ENCODE measurements around the gene BICDL1.

The BICDL1 gene

GRCh38 chr12:120085920-120086645 is 97.0 kb downstream of the BICDL1 start:
- no peak for DNase-seq

DNA sequence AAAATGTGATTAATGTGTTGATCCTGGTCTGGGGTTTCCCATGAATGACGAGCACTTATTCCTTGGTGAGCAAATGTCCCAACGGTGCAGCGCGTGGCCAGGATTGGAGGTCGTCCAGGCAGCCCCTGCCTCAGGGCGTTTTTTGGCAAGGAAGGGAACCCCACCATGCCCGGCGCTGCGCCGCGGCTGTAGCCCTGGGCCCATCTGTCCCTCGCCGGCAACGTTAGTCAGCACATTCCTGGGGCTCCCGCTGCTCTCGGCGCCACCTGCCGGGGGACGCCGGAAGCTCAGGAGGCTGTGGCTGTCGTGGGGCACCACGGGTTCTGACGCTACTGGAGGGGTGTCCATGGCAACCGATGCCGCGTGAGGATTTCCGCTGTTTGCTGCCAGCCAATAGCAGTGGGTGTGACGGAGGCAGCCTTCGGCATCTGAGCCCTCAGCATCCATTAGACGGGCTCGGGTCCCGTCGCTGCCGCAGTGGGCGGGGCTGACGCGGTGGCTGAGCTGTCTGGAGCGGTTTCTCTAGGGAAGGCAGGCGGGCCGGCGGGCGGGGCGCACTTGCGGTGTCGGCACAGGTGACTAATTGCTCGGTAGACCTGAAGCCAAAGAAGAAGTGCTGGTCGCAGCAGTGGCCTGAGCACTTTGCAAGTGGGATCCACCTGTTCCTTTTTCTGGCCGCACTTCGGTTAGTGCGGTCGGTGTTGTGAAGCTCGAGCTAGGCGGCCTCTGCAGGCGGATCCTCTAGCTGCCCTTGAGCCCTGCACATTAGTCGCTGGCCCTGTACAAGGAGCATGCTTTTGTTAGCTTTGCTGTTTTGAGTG is 98.0 kb downstream of the BICDL1 start:
- peak; percentile 100 for DNase-seq

- no peak for DNase-seq
Observed at GRCh38 chr12:120089105-120089504, 100.1 kb downstream of the BICDL1 start.

DNA sequence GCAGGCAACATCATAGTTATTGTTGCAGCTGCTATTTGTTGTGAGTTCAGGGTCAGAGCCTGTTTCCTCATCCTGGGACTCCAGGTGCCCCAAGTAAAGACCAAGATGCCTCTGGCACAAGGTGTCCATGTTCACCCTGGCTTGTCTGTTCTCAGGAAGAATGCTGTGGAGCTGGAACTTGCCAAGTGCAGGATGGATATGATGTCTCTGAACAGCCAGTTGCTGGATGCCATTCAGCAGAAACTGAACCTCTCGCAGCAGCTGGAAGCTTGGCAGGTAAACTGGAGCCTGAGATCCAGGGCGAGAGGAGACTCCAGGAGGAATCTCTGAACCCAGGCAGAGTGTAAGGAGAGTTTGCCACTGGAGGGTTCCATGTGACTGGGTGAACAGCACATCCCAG is 100.8 kb downstream of the BICDL1 start:
- no peak for DNase-seq

DNA sequence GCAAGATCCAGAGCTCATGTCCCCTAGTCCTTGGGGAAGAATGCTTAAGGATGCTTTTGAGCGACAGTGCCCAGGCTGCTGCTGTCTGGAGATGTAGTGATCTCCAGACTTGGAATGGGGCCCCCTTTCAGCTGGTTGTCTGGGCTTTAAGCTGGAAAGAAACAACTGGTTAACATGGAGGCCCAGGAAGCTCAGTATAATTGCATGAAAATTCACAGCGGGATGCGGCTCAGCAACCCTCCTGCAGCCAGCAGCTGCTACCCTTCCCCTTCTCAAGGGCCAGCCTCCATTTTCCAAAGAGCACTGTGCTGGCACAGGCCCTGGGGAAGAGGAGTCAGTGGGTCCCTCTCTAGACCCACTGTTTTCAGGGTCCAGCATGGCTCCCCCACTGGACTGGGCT is 101.2 kb downstream of the BICDL1 start:
- no peak for DNase-seq

- DNase-seq = no peak
Observed at GRCh38 chr12:120090626-120091295, 101.7 kb downstream of the BICDL1 start.

DNA sequence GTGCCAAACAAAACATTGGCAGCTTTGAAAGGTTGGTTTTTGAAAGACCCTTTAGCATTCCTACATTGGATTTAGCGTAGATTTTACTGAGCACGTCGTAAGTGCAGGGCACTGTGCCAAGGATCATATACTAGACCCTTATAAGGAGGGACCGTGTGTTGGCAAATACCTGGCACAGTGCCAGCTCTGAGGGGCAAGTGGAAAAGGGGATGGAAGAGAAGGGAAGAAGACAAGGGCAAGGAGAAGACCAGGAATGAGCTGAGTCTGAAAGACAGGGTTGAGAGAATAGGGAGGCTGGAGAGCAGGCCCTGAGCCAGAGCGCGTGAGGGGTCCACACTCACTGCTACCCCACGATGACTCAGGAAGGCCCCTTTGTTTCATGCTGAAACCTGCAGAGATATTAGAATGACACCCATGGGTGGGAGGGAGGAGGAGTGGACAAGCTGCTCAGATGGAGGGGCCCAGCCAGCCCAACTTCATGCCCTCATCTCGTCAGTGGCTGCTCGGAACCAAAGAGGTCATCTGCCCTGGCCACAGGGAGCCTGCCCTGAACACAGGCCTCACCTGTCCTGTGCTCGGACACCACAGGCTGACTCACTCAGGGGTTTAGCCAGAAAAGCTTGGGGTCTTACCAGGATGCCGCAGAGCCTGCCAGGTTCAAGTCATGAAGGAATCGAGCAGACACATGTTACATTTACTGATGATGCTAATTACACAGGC is 102.5 kb downstream of the BICDL1 start:
- no peak for DNase-seq

DNA sequence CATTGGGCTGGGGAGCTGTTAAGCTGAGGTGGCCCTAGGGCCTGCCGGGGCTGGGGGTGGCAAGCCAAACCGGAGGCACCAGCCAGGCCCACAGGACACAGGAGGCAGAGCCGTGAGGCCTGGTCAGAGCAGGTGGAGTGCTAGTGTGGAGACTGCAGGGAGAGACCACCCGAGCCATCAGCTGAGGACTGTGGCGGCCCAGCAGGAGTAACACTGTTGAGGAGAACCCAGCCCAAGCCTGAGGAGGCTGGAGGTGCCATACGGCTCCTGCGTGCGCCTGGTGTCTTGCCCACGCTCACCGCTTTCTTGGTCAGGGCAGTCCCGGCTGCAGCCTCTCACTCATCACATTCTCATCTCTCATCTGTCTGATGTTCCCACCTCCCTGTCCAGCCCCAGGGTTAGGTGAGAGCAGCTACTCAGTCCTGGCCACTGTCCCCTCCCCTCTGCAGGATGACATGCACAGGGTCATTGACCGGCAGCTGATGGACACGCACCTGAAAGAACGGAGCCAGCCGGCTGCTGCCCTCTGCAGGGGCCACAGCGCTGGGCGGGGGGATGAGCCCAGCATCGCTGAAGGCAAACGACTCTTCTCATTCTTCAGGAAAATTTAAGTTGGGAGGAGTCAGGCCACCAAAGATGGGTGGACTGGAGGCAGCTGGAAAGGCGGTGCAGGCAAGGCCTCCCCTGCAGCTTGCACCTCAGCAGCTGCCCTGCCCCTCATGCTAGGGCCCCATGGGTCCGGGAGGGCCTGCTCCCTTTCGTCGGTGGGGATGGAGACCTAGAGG is 103.7 kb downstream of the BICDL1 start:
- no peak for DNase-seq

DNA sequence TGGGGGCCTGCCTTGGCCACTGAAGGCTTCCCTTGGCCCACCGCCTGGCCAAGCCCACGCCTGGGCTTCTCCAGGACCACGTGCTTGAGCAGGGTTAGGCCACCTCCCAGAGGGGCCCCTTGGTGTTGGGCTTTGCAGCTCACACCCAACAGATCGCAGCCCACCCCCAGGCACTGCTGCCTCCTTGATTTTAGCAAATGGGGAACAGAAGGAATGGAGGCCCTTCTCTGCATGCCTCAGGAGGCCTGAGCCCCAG is 104.2 kb downstream of the BICDL1 start:
- peak; percentile 41 for DNase-seq

- DNase-seq = peak; percentile 79
Observed at GRCh38 chr12:120093592-120094355, 104.7 kb downstream of the BICDL1 start.

GRCh38 chr12:120094485-120094884 is 105.4 kb downstream of the BICDL1 start:
- DNase-seq = no peak

DNA sequence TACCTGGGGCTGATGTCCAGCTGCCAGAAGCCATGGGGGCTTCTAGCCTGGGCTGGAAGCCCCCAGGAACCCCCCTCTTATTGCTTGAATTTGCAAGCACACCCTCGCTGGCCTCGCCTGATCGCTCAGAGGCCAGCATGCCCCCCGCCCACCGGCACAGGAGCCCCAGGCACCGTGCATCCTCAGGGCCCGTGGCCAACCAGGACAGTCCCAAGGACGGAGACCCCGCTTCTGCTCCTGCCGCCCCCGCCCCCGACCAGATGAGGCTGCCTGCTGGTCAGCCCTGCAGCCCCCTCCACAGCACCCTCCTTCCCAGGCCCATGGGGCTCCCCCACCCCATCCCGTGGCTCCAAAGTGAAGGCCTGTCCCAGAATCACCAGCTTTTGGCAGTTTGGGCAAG is 106.3 kb downstream of the BICDL1 start:
- DNase-seq = no peak

DNA sequence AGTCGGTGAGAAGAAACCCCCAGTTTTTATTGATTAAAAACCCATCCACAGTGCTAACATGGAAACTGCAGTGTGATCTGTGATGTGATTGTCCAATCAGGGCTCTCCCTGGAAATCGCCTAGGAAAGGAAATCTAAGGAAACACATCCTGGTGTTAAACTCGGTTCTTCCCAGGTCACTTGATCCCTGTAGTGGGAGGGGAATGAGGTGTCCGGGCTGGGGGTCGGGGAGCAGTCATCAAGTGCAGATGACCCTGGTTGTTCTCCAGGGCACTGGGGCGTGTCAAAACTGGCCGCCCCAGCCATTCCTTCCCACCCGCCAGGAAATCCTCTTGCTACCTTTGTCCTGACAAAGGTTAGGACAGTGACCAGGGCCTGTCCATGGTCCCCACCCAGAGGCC is 106.7 kb downstream of the BICDL1 start:
- no peak for DNase-seq

DNA sequence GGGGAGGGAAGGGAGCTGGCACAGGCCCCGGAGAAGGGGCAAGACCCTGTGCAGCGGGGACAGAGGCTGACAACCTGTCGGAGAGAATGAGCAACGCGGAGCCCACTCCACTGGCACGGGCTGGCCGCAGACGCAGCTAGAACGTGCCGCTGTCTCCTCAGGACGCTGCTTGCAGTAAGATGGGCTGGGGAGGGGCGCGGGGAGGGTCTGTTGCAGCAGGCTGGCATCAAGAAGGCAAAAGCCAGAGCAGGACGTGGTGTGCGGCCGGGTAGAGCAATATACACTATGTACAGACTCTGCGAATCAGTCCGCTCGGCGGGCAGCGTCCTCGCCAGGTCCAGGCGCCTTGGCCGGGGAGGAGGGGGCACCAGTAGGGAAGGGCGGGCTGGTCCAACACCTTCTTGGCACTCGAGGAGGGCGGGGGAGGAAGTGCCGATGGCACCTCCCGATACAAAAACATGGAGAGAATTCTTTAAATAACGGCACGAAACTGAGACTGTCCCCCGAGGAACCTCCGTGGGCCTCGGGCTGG is 107.7 kb downstream of the BICDL1 start:
- DNase-seq = no peak

- DNase-seq = no peak
Observed at GRCh38 chr12:120098756-120099470, 109.9 kb downstream of the BICDL1 start.

- no peak for DNase-seq
Observed at GRCh38 chr12:120099738-120100137, 110.7 kb downstream of the BICDL1 start.

DNA sequence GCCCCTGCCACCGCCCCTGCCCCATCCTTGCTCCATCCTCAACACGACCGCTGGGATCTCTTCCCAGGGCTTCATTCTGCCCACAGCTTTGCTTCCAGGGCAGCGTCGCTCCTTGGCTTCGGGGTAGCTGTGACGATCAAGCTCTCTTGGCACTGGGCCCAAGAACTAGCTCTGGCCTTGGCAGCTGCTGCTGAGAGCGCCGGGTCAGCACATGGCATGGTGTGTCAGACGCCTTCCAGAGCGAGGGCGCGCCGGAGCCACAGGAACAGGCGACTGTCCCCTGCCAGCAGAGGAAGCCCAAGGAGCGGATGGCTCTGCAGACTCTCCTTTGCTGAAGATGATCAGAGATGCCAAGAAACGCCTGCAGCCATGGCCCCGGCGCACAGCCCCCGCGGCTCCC is 111.6 kb downstream of the BICDL1 start:
- peak; percentile 54 for DNase-seq

GRCh38 chr12:120101182-120101581 is 112.1 kb downstream of the BICDL1 start:
- no peak for DNase-seq

- DNase-seq = no peak
Observed at GRCh38 chr12:120101617-120102016, 112.6 kb downstream of the BICDL1 start.

DNA sequence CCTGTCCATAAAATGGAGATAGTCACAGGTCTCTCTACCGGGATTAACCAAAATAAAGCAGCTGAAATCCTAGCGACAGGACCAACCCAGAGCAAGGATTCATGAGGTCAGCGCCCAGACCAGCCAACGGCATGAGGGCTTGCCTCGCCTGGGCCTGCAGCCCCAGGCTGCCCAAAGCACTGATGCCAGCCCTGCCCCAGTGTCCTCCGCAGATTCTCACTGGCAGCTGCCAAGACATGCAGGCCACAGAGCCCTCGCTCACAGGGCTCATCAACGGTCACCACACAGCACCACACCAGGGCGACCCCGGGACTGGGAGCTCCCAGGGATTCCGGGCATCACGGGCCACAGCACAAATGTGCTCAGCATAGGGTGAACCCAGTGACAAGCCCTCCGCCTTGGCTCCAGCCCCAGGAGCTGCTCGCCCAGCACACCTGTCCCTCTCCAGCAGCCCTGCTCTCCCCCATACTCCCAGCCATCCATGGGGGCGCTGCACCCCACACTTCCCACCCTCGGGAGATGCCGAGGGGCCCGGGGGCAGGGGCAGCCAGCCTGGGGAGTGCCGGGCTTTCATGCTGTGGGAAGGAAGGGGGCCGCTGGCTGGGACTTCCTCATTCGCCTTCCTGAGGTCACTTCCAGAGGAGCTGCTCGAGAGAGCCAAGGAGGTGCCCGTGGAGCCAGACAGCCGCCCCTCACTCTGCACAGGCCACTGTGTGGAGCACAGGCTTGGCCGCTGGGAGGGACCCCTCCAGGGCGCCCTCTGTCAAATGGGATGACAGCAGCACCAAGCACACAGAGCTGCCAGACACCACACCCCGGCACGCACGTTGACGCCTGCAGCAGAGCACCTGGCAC is 113.4 kb downstream of the BICDL1 start:
- no peak for DNase-seq

All from eye (tissue), 1 donor.